Prostate gland (tissue), 2 donors: Measurements from ENCODE around the gene THRB. TPM values are rescaled to one million over a fixed set of nuclear protein-coding genes. Genes with fewer than 3 reads are reported as not detected.
"Not testable (repeated sequence)": the region's sequence is repeated elsewhere in the genome, so short reads cannot be mapped to it uniquely, and the experiment has no call there.

Source experiments
- DNase-seq: peaks from one replicate; pipeline ENCODE4 v3.0.0-alpha.2; 2019; ENCODE audit warnings: low spot score
- H3K27ac ChIP-seq, 2 donors: fragments of 200-600 bp; sonication (generic); 2 replicates each; pipeline ENCODE4 v1.5.1; 2017 to 2019
- H3K27me3 ChIP-seq: fragments of 200-600 bp; sonication (generic); replicated peaks from 2 replicates; pipeline ENCODE4 v1.5.1; 2019; ENCODE audit not compliant: insufficient read depth
- H3K36me3 ChIP-seq, 2 donors: fragments of 200-600 bp; sonication (generic); 1 replicate in 1 of 2; 2 replicates in 1 of 2; pipeline versions ENCODE4 v1.5.1 to v1.8.1; 2017 to 2019
- H3K4me1 ChIP-seq: fragments of 200-600 bp; sonication (generic); replicated peaks from 2 replicates; pipeline ENCODE4 v1.5.1; 2019
- H3K4me3 ChIP-seq, 2 donors: fragments of 200-600 bp; sonication (generic); 2 replicates each; pipeline ENCODE4 v1.5.1; 2017 to 2019
- H3K9me3 ChIP-seq: fragments of 200-600 bp; sonication (generic); 2 replicates; pipeline ENCODE4 v1.5.1; 2017
- POLR2A ChIP-seq: fragments of 450-650 bp; IDR thresholded peaks from one replicate; pipeline ENCODE4 v1.6.1; 2016; ENCODE audit warnings: antibody characterized with exemption, mild to moderate bottlenecking
- POLR2AphosphoS5 ChIP-seq: sonication (generic); formaldehyde crosslinking; IDR thresholded peaks from one replicate; pipeline ENCODE4 v1.6.1; 2017; ENCODE audit warnings: antibody characterized with exemption
- WGBS: methylation state at CpG from one replicate; pipeline ENCODE4 v1.1.5; 2018; 5-methylcytosine and 5-hydroxymethylcytosine counted together
- intact Hi-C: fragments of 100-400 bp; cut with DNase I; formaldehyde crosslinking; loops from one replicate; pipeline ENCODE4 v1.14.2; 2022
- total RNA-seq, 2 donors: library from RNA; depleted of rRNA; stranded (reverse); fragments of >200 nt; gene quantifications; one replicate each; pipeline ENCODE4 v1.1.0, GENCODE V29; 2016
- TF ChIP-seq, protein P1 (sequence below), 4 experiments: fragments of 200-600 bp in 2 of 4; fragments of 450-650 bp in 2 of 4; sonication (generic) in 2 of 4; IDR thresholded peaks; 1 replicate in 3 of 4; 2 replicates in 1 of 4; pipeline ENCODE4 v1.5.1; 2016 to 2019; ENCODE audit warnings: antibody characterized with exemption in 4 of 4, mild to moderate bottlenecking in 2 of 4, moderate library complexity in 2 of 4

The THRB gene
- total RNA-seq, 2 donors from 2014 or later = 13.0 to 39.6 TPM

- no peaks in the 10 kb centered on the region for H3K36me3 ChIP-seq
- WGBS = 71% methylated on average over 5 of the region's 5 CpGs
- no peak overlapping the region for H3K27ac ChIP-seq
- H3K9me3 ChIP-seq = no peaks in the 10 kb centered on the region
- intact Hi-C loops = no loop called here
- no peak overlapping the region for H3K4me3 ChIP-seq
- no peak for DNase-seq
- no peaks in the 10 kb centered on the region for H3K27me3 ChIP-seq
- TF ChIP-seq POLR2A = no peak
- TF ChIP-seq POLR2AphosphoS5 = no peak
- TF ChIP-seq, protein P1, sequence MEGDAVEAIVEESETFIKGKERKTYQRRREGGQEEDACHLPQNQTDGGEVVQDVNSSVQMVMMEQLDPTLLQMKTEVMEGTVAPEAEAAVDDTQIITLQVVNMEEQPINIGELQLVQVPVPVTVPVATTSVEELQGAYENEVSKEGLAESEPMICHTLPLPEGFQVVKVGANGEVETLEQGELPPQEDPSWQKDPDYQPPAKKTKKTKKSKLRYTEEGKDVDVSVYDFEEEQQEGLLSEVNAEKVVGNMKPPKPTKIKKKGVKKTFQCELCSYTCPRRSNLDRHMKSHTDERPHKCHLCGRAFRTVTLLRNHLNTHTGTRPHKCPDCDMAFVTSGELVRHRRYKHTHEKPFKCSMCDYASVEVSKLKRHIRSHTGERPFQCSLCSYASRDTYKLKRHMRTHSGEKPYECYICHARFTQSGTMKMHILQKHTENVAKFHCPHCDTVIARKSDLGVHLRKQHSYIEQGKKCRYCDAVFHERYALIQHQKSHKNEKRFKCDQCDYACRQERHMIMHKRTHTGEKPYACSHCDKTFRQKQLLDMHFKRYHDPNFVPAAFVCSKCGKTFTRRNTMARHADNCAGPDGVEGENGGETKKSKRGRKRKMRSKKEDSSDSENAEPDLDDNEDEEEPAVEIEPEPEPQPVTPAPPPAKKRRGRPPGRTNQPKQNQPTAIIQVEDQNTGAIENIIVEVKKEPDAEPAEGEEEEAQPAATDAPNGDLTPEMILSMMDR (IDR thresholded peaks at IDR 0.05) = no peak
- H3K4me1 ChIP-seq = no peaks in the 10 kb centered on the region
These were observed 60.6 kb downstream of the THRB start for GRCh38 chr3:24433838-24434591.

DNA sequence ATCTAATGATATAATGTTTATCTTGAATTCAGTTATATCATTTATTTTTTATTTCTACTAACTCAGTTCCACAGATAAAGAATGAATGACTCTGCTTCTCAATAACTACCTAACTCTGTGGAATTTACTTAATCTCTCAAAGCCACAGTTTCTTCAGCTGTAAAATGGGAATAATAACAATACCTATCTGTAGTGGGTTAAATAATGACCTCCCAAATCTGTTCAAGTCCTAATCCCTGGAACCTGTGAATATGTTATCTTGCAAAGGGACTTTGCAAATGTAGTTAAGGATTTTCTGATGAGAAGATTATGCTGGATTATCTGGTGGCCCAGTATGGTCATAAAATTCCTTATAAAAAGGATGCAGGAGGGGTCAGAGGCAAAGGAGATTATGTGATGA, 61.7 kb downstream of the THRB start:
- no peaks in the 10 kb centered on the region for H3K36me3 ChIP-seq
- H3K9me3 ChIP-seq = no peaks in the 10 kb centered on the region
- no peak for DNase-seq
- no peaks in the 10 kb centered on the region for H3K4me1 ChIP-seq
- intact Hi-C loops = no loop called here
- TF ChIP-seq, protein P1 (IDR thresholded peaks at IDR 0.05) = no peak
- no peak for TF ChIP-seq POLR2A
- H3K4me3 ChIP-seq = no peak overlapping the region
- H3K27me3 ChIP-seq = no peaks in the 10 kb centered on the region
- H3K27ac ChIP-seq = no peak overlapping the region

- Histone ChIP-seq H3K36me3 (no peaks in the 10 kb centered on the region), H3K4me1 (no peaks in the 10 kb centered on the region), H3K9me3 (no peaks in the 10 kb centered on the region), H3K27ac (no peak overlapping the region), H3K27me3 (no peaks in the 10 kb centered on the region), H3K4me3 (no peak overlapping the region)
- TF ChIP-seq POLR2A (no peak), POLR2AphosphoS5 (no peak)
- TF ChIP-seq, protein P1 (IDR thresholded peaks at IDR 0.05) = no peak
- WGBS = 28% methylated on average over 2 of the region's 2 CpGs
- no peak for DNase-seq
- intact Hi-C loops = no loop called here
These were observed 66.2 kb downstream of the THRB start for GRCh38 chr3:24428481-24428880.

DNA sequence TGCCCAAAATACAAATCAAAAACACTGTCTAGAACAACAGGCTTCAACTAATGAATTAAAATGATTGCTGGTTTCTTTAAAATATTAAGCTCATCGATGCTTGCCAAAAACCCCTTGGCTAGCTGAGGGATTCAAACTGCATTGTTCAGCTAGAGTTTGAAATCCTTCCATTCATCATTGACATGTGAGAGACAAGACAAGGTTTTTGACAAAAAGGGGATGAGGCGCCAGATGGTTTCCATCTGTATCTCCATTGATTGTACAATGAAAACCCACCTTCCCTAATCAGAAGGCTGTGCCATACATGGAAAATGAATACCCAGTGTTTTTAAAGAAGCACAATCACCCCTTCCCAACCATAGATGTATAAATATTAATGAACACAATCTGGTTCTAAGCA, 67.8 kb downstream of the THRB start:
- Histone ChIP-seq H3K9me3 (no peaks in the 10 kb centered on the region), H3K36me3 (no peaks in the 10 kb centered on the region), H3K27ac (no peak overlapping the region), H3K27me3 (no peaks in the 10 kb centered on the region), H3K4me3 (no peak overlapping the region), H3K4me1 (no peaks in the 10 kb centered on the region)
- DNase-seq = no peak
- 84% methylated on average over 2 of the region's 2 CpGs for WGBS
- TF ChIP-seq POLR2A (no peak), POLR2AphosphoS5 (no peak)
- TF ChIP-seq, protein P1 (IDR thresholded peaks at IDR 0.05) = no peak
- intact Hi-C loops = no loop called here

- intact Hi-C loops, H3K4me1 ChIP-seq, H3K27ac ChIP-seq, H3K4me3 ChIP-seq, DNase-seq, H3K36me3 ChIP-seq, H3K27me3 ChIP-seq, H3K9me3 ChIP-seq: not testable (repeated sequence)
- 87% methylated on average over 1 of the region's 1 CpG for WGBS
These were observed 73.8 kb downstream of the THRB start for GRCh38 chr3:24420829-24421228.
